Peyer's patch (tissue), 4 donors: ENCODE measurements around the gene CHP2.

Source experiments
- POLR2A ChIP-seq, 2 donors: fragments of 450-650 bp; IDR thresholded peaks; one replicate each; pipeline ENCODE4 v1.5.1; 2017; ENCODE audit warnings: antibody characterized with exemption in 2 of 2, mild to moderate bottlenecking in 2 of 2, moderate library complexity in 2 of 2
- TF ChIP-seq, protein P1 (sequence below), 6 experiments: fragments of 450-650 bp in 4 of 6; fragments of 200-600 bp in 2 of 6; sonication (generic) in 1 of 6; IDR thresholded peaks; one replicate each; pipeline ENCODE4 v1.5.1; 2017 to 2019; ENCODE audit warnings: antibody characterized with exemption in 6 of 6, mild to moderate bottlenecking in 3 of 6, moderate library complexity in 1 of 6

DNA sequence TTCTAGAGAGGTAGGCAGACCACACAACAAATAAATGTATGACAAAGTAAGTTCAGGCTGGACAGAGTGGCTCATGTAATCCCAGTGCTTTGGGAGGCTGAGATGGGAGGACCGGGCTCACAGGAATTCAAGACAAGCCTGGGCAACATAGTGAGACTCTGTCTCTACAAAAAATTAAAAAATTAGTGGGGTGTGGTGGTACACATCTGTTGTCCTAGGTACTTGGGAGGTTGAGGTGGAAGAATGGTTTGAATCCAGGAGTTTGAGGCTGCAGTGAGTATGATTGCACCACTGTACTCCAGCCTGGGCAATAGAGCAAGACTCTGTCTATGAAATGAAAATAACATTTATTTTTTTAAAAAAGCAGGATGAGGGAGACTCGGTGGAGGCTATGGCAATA, 18.5 kb downstream of the CHP2 start:
- TF ChIP-seq, protein P1, sequence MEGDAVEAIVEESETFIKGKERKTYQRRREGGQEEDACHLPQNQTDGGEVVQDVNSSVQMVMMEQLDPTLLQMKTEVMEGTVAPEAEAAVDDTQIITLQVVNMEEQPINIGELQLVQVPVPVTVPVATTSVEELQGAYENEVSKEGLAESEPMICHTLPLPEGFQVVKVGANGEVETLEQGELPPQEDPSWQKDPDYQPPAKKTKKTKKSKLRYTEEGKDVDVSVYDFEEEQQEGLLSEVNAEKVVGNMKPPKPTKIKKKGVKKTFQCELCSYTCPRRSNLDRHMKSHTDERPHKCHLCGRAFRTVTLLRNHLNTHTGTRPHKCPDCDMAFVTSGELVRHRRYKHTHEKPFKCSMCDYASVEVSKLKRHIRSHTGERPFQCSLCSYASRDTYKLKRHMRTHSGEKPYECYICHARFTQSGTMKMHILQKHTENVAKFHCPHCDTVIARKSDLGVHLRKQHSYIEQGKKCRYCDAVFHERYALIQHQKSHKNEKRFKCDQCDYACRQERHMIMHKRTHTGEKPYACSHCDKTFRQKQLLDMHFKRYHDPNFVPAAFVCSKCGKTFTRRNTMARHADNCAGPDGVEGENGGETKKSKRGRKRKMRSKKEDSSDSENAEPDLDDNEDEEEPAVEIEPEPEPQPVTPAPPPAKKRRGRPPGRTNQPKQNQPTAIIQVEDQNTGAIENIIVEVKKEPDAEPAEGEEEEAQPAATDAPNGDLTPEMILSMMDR (IDR thresholded peaks at IDR 0.05) = no peak
- no peak for TF ChIP-seq POLR2A (IDR thresholded peaks at IDR 0.05)
